Esophagus muscularis mucosa (tissue), 4 donors: Measurements from ENCODE around the gene KHNYN. TPM values are rescaled to one million over a fixed set of nuclear protein-coding genes. Genes with fewer than 3 reads are reported as not detected.
A peak's percentile ranks its signal among the peaks of the same experiment; 100 is the strongest.
"Not testable (repeated sequence)": the region's sequence is repeated elsewhere in the genome, so short reads cannot be mapped to it uniquely, and the experiment has no call there.

Source experiments
- DNase-seq: peaks from one replicate; pipeline ENCODE4 v3.0.0-alpha.2; 2017; ENCODE audit errors: extremely low spot score
- H3K27ac ChIP-seq, 4 donors: fragments of 200-600 bp; sonication (generic); replicated peaks in 1 of 4; 1 replicate in 3 of 4; 2 replicates in 1 of 4; pipeline ENCODE4 v1.5.1; 2016 to 2019; ENCODE audit warnings: mild to moderate bottlenecking in 1 of 4
- H3K27me3 ChIP-seq, 4 donors: fragments of 200-600 bp; sonication (generic); one replicate each; pipeline versions ENCODE4 v1.5.1 to v1.6.0; 2016 to 2019
- H3K36me3 ChIP-seq, 4 donors: fragments of 200-600 bp; sonication (generic); one replicate each; pipeline ENCODE4 v1.5.1; 2016 to 2019
- H3K4me1 ChIP-seq, 4 donors: fragments of 200-600 bp; sonication (generic); one replicate each; pipeline ENCODE4 v1.5.1; 2016 to 2019
- H3K4me3 ChIP-seq, 4 donors: fragments of 200-600 bp; sonication (generic); 1 replicate in 2 of 4; 2 replicates in 2 of 4; pipeline ENCODE4 v1.5.1; 2016 to 2019; ENCODE audit warnings: mild to moderate bottlenecking in 4 of 4, moderate library complexity in 1 of 4
- H3K9me3 ChIP-seq, 4 donors: fragments of 200-600 bp; sonication (generic); 1 replicate in 3 of 4; 2 replicates in 1 of 4; pipeline ENCODE4 v1.5.1; 2016 to 2019
- CTCF ChIP-seq, 3 experiments: fragments of 200-600 bp in 2 of 3; fragments of 450-650 bp in 1 of 3; sonication (generic) in 2 of 3; IDR thresholded peaks; one replicate each; pipeline ENCODE4 v1.5.1; 2017 to 2019; ENCODE audit warnings: antibody characterized with exemption in 3 of 3, mild to moderate bottlenecking in 2 of 3, moderate library complexity in 1 of 3
- EP300 ChIP-seq: sonication (generic); formaldehyde crosslinking; IDR thresholded peaks from one replicate; pipeline ENCODE4 v1.6.1; 2017; ENCODE audit warnings: antibody characterized with exemption
- POLR2A ChIP-seq: fragments of 450-650 bp; IDR thresholded peaks from one replicate; pipeline ENCODE4 v1.6.1; 2017; ENCODE audit warnings: antibody characterized with exemption, moderate library complexity, mild to moderate bottlenecking, low read depth
- POLR2AphosphoS5 ChIP-seq, 2 donors: sonication (generic); formaldehyde crosslinking; IDR thresholded peaks; one replicate each; pipeline ENCODE4 v1.6.1; 2017; ENCODE audit warnings: antibody characterized with exemption in 2 of 2
- WGBS: methylation state at CpG from one replicate; pipeline ENCODE4 v1.1.5; 2018; 5-methylcytosine and 5-hydroxymethylcytosine counted together
- intact Hi-C: fragments of 100-400 bp; cut with DNase I; formaldehyde crosslinking; loops from one replicate; pipeline ENCODE4 v1.15.1; 2023
- total RNA-seq, 4 donors: library from RNA; depleted of rRNA; stranded (reverse); fragments of >200 nt; gene quantifications; one replicate each; pipeline versions ENCODE4 v1.1.0 to v1.2.1, GENCODE V29; 2016

Gene KHNYN
- total RNA-seq, 4 donors from 2014 or later = 46.5 to 75.8 (median 58.4) TPM

- peak overlapping the region; percentile 64 to 83 (median 70) for H3K4me3 ChIP-seq
- H3K9me3 ChIP-seq = no peaks in the 10 kb centered on the region
- H3K36me3 ChIP-seq = peaks cover 16 to 32% (median 26%) of the 10 kb centered on the region in 4 donors
- H3K4me1 ChIP-seq = peaks cover 32 to 39% (median 35%) of the 10 kb centered on the region in 4 donors
- intact Hi-C loops = loop anchor here (5.0 to 10.0 kb wide), 2 partner anchors 201 to 1138 kb away; partner anchors contain the start of genes BCL2L2, PPP1R3E and TINF2
- WGBS = 2% methylated on average over 6 of the region's 7 CpGs
- no peak for TF ChIP-seq POLR2AphosphoS5 (IDR thresholded peaks at IDR 0.05)
- TF ChIP-seq POLR2A = no peak
- TF ChIP-seq CTCF (IDR thresholded peaks at IDR 0.05) = no peak
- no peak for TF ChIP-seq EP300
- DNase-seq = no peak
- no peaks in the 10 kb centered on the region for H3K27me3 ChIP-seq
- H3K27ac ChIP-seq = peak overlapping the region; percentile 90 to 100 (median 98)
Measured at GRCh38 chr14:24443053-24443665, 13.4 kb downstream of the KHNYN start.

GRCh38 chr14:24450828-24451227, 21.1 kb downstream of the KHNYN start:
- DNase-seq, H3K9me3 ChIP-seq, H3K4me3 ChIP-seq, intact Hi-C loops, H3K27me3 ChIP-seq, H3K4me1 ChIP-seq, H3K36me3 ChIP-seq, H3K27ac ChIP-seq: not testable (repeated sequence)
- WGBS = 88% methylated on average over 2 of the region's 2 CpGs

GRCh38 chr14:24456980-24457379, 27.2 kb downstream of the KHNYN start:
- Histone ChIP-seq H3K36me3 (no peaks in the 10 kb centered on the region), H3K4me1 (no peaks in the 10 kb centered on the region), H3K9me3 (peaks cover 0 to 6% (median 0%) of the 10 kb centered on the region in 4 donors), H3K27me3 (no peaks in the 10 kb centered on the region), H3K4me3 (no peak overlapping the region), H3K27ac (no peak overlapping the region)
- no peak for TF ChIP-seq CTCF (IDR thresholded peaks at IDR 0.05)
- TF ChIP-seq POLR2AphosphoS5 (IDR thresholded peaks at IDR 0.05) = no peak
- no peak for TF ChIP-seq EP300
- no peak for TF ChIP-seq POLR2A
- intact Hi-C loops = no loop called here
- no peak for DNase-seq

- 73% methylated on average over 1 of the region's 1 CpG for WGBS
- no peak for DNase-seq
- TF ChIP-seq EP300 (no peak), POLR2AphosphoS5 (IDR thresholded peaks at IDR 0.05) (no peak), CTCF (IDR thresholded peaks at IDR 0.05) (no peak), POLR2A (no peak)
- intact Hi-C loops = no loop called here
- H3K4me3 ChIP-seq = no peak overlapping the region
- no peak overlapping the region for H3K27ac ChIP-seq
- no peaks in the 10 kb centered on the region for H3K27me3 ChIP-seq
- no peaks in the 10 kb centered on the region for H3K4me1 ChIP-seq
- H3K36me3 ChIP-seq = no peaks in the 10 kb centered on the region
- peaks cover 0 to 6% (median 0%) of the 10 kb centered on the region in 4 donors for H3K9me3 ChIP-seq
Measured at GRCh38 chr14:24458736-24459135, 29.0 kb downstream of the KHNYN start.

- Histone ChIP-seq H3K27me3 (no peaks in the 10 kb centered on the region), H3K4me3 (no peak overlapping the region), H3K4me1 (no peaks in the 10 kb centered on the region), H3K36me3 (no peaks in the 10 kb centered on the region), H3K27ac (no peak overlapping the region), H3K9me3 (peaks cover 0 to 6% (median 0%) of the 10 kb centered on the region in 4 donors)
- 81% methylated on average over 3 of the region's 3 CpGs for WGBS
- no peak for TF ChIP-seq POLR2A
- no peak for TF ChIP-seq CTCF (IDR thresholded peaks at IDR 0.05)
- no peak for TF ChIP-seq EP300
- no peak for TF ChIP-seq POLR2AphosphoS5 (IDR thresholded peaks at IDR 0.05)
- intact Hi-C loops = no loop called here
- DNase-seq = no peak
Measured at GRCh38 chr14:24459331-24459730, 29.6 kb downstream of the KHNYN start.
